Hepatocyte (in vitro differentiated cells): ENCODE measurements around the gene B3GAT1. TPM values are rescaled to one million over a fixed set of nuclear protein-coding genes. Genes with fewer than 3 reads are reported as not detected.

ENCODE experiments used
- DNase-seq: peaks from one replicate; pipeline ENCODE4 v3.0.0-alpha.2; 2016; ENCODE audit warnings: low spot score
- H2AFZ ChIP-seq: fragments of 200-600 bp; sonication (generic); 2 replicates; pipeline ENCODE4 v1.6.0; 2016; ENCODE audit warnings: antibody characterized with exemption, mild to moderate bottlenecking
- H3K27ac ChIP-seq: fragments of 200-600 bp; sonication (generic); 2 replicates; pipeline ENCODE4 v1.5.1; 2016; ENCODE audit warnings: mild to moderate bottlenecking
- H3K27me3 ChIP-seq: fragments of 200-600 bp; sonication (generic); 2 replicates; pipeline ENCODE4 v1.6.1; 2016
- H3K36me3 ChIP-seq: fragments of 200-600 bp; sonication (generic); replicated peaks from 2 replicates; pipeline ENCODE4 v1.5.1; 2016; ENCODE audit warnings: low read depth; ENCODE audit not compliant: insufficient read depth
- H3K4me1 ChIP-seq: fragments of 200-600 bp; sonication (generic); 2 replicates; pipeline ENCODE4 v1.5.1; 2016; ENCODE audit warnings: mild to moderate bottlenecking, moderate library complexity; ENCODE audit not compliant: insufficient read depth
- H3K4me2 ChIP-seq: fragments of 200-600 bp; sonication (generic); 2 replicates; pipeline ENCODE4 v1.6.0; 2016
- H3K4me3 ChIP-seq: fragments of 200-600 bp; sonication (generic); 2 replicates; pipeline ENCODE4 v1.5.1; 2016; ENCODE audit warnings: mild to moderate bottlenecking
- H3K79me2 ChIP-seq: fragments of 200-600 bp; sonication (generic); 2 replicates; pipeline ENCODE4 v1.6.0; 2017; ENCODE audit warnings: mild to moderate bottlenecking
- H3K9me2 ChIP-seq: fragments of 200-600 bp; sonication (generic); replicated peaks from 2 replicates; pipeline ENCODE4 v1.6.0; 2017; ENCODE audit warnings: mild to moderate bottlenecking; ENCODE audit not compliant: insufficient read depth
- H3K9me3 ChIP-seq: fragments of 200-600 bp; sonication (generic); 2 replicates; pipeline ENCODE4 v1.5.1; 2016; ENCODE audit warnings: low read depth, mild to moderate bottlenecking
- H4K20me1 ChIP-seq: fragments of 200-600 bp; sonication (generic); 2 replicates; pipeline ENCODE4 v1.6.0; 2016; ENCODE audit warnings: mild to moderate bottlenecking; ENCODE audit not compliant: insufficient read depth, poor library complexity, severe bottlenecking
- EZH2 ChIP-seq: fragments of 200-600 bp; sonication (generic); IDR thresholded peaks from 2 replicates; pipeline ENCODE4 v1.6.1; 2016; ENCODE audit warnings: antibody characterized with exemption, mild to moderate bottlenecking, borderline replicate concordance
- EZH2phosphoT487 ChIP-seq: fragments of 200-600 bp; sonication (generic); IDR thresholded peaks from one replicate; pipeline ENCODE4 v1.6.1; 2018; ENCODE audit warnings: antibody characterized with exemption, mild to moderate bottlenecking, low read depth, moderate library complexity; ENCODE audit not compliant: unreplicated experiment, severe bottlenecking
- WGBS: methylation state at CpG from one replicate; pipeline ENCODE4 v1.1.6; 2016; ENCODE audit warnings: low lambda C conversion rate; ENCODE audit errors: missing lambda C conversion rate; 5-methylcytosine and 5-hydroxymethylcytosine counted together
- polyA plus RNA-seq: library from polyadenylated mRNA; unstranded; fragments of >200 nt; fragmentation: Nextera tagmentation; extraction: Ambion mirVana; gene quantifications from 2 replicates; pipeline ENCODE4 v1.2.1, GENCODE V29; 2016
- total RNA-seq: library from RNA; depleted of rRNA; stranded (reverse); fragments of >200 nt; gene quantifications from 2 replicates; pipeline ENCODE4 v1.2.3, GENCODE V29; 2014
- TF ChIP-seq, protein P1 (sequence below): fragments of 200-600 bp; sonication (generic); IDR thresholded peaks from 2 replicates; pipeline ENCODE4 v1.5.1; 2016; ENCODE audit warnings: antibody characterized with exemption, mild to moderate bottlenecking; ENCODE audit not compliant: poor library complexity

Gene B3GAT1
- total and polyA plus RNA-seq, 2 experiments from 2014 or later: 0.17 to 0.40 TPM

DNA sequence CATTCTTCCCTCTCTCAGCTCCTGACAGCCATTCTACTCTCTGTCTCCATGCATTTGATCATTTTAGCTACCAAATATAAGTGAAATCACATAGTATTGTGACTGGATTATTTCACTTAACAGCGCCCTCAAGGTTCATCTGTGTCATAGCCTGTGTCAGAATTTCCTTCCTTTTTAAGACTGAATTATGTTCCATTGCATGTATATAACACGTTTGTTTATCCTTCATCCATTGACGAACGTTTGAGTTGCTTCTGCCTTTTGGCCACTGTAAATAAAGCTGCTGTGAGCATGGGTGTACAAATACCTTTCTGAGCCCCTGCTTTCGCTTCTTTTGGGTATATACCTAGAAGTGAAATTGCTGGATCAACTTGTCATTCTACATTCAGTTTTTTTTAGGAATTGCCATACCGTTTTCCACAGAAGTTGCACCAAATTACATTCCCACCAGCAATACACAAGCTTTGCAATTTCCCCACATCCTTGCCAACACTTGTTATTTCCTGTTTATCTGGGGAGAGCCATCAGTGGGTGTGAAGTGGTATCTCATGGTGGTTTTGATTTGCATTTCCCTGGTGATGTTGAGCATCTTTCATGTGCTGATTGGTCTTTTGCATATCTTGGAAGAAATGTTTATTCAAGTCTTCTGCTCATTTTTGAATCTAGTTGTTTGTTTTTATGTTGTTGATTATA, 62.8 kb downstream of the B3GAT1 start:
- no peaks in the 10 kb centered on the region for H3K79me2 ChIP-seq
- H3K4me1 ChIP-seq: no peaks in the 10 kb centered on the region
- H3K36me3 ChIP-seq: no peaks in the 10 kb centered on the region
- no peak overlapping the region for H3K4me2 ChIP-seq
- no peak overlapping the region for H3K27ac ChIP-seq
- DNase-seq: no peak
- no peak overlapping the region for H2AFZ ChIP-seq
- no peaks in the 10 kb centered on the region for H3K9me3 ChIP-seq
- TF ChIP-seq EZH2 (no peak), EZH2phosphoT487 (no peak)
- TF ChIP-seq, protein P1, sequence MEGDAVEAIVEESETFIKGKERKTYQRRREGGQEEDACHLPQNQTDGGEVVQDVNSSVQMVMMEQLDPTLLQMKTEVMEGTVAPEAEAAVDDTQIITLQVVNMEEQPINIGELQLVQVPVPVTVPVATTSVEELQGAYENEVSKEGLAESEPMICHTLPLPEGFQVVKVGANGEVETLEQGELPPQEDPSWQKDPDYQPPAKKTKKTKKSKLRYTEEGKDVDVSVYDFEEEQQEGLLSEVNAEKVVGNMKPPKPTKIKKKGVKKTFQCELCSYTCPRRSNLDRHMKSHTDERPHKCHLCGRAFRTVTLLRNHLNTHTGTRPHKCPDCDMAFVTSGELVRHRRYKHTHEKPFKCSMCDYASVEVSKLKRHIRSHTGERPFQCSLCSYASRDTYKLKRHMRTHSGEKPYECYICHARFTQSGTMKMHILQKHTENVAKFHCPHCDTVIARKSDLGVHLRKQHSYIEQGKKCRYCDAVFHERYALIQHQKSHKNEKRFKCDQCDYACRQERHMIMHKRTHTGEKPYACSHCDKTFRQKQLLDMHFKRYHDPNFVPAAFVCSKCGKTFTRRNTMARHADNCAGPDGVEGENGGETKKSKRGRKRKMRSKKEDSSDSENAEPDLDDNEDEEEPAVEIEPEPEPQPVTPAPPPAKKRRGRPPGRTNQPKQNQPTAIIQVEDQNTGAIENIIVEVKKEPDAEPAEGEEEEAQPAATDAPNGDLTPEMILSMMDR: no peak
- H4K20me1 ChIP-seq: no peaks in the 10 kb centered on the region
- H3K4me3 ChIP-seq: no peak overlapping the region
- 75% methylated on average over 6 of the region's 6 CpGs for WGBS
- H3K9me2 ChIP-seq: no peaks in the 10 kb centered on the region
- H3K27me3 ChIP-seq: no peaks in the 10 kb centered on the region

DNA sequence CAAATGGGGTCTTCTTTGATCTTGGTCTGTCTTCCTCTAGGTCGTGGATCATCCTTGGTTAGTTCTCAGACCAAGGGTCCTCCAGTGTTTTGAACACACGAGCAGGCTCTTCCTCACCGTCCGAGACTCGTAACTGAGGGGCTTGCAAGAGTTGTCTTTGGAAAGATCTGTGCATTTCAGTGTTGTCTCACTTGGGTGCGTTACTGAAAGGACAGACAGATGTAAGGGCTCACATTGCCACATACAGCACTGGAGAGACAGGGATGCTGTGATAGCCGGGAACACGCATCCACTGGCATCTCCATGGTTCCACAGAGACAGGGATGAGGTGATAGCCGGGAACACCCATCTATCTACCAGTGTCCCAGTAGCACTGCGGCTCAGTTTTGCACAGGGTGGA, 64.6 kb downstream of the B3GAT1 start:
- Histone ChIP-seq H4K20me1 (no peaks in the 10 kb centered on the region), H3K9me2 (no peaks in the 10 kb centered on the region), H3K36me3 (no peaks in the 10 kb centered on the region), H3K27me3 (no peaks in the 10 kb centered on the region), H2AFZ (no peak overlapping the region), H3K4me1 (no peaks in the 10 kb centered on the region), H3K9me3 (no peaks in the 10 kb centered on the region), H3K79me2 (no peaks in the 10 kb centered on the region), H3K4me2 (no peak overlapping the region), H3K27ac (no peak overlapping the region), H3K4me3 (no peak overlapping the region)
- TF ChIP-seq, protein P1: no peak
- TF ChIP-seq EZH2: no peak
- no peak for DNase-seq
- 83% methylated on average over 10 of the region's 10 CpGs for WGBS

DNA sequence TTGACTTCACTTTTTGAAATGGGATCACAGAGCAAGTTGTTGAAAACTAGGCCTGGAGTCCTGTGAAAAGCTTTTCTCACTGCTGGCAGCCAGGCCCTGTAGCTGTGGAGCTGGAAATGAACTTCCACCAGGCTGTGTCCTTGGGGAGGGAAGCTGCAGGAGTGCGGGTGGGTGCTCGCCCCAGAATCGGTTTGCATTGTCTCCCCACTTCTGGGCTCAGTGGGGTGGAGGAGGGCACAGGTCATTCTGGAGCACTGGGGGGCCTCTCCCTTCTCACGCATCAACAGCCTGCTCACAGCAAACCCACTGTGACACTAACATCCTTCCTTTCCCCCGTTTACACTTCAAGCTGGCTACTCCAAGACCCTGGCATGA, 65.1 kb downstream of the B3GAT1 start:
- Histone ChIP-seq H3K4me2 (no peak overlapping the region), H3K4me1 (no peaks in the 10 kb centered on the region), H3K79me2 (no peaks in the 10 kb centered on the region), H2AFZ (no peak overlapping the region), H3K27ac (no peak overlapping the region), H3K27me3 (no peaks in the 10 kb centered on the region), H3K9me2 (no peaks in the 10 kb centered on the region), H4K20me1 (no peaks in the 10 kb centered on the region), H3K9me3 (no peaks in the 10 kb centered on the region), H3K4me3 (no peak overlapping the region), H3K36me3 (no peaks in the 10 kb centered on the region)
- TF ChIP-seq, protein P1: no peak
- TF ChIP-seq EZH2 (no peak), EZH2phosphoT487 (no peak)
- DNase-seq: no peak
- 87% methylated on average over 5 of the region's 5 CpGs for WGBS
